ENCODE results near the gene BAZ2B.

DNA sequence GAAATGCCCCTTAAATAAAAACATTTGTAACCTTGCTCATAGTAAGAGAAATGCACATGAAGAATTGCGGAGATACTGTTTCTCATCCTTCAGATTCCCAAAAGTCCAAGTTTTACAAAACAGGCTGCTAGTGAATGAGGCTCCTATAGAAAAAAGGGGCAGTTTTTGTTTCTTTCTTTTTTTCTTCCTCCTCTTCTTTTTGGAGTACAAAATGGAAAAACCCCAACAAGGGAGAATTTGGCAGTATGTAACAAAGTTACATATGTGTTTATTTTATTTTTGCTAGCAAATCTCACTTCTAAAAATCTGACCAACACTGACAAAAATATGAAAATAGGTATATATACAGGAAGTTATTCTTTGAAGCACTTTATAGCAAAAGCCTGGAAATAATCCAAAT, 7.1 kb upstream of the BAZ2B start:
- TF ChIP-seq, protein P1, sequence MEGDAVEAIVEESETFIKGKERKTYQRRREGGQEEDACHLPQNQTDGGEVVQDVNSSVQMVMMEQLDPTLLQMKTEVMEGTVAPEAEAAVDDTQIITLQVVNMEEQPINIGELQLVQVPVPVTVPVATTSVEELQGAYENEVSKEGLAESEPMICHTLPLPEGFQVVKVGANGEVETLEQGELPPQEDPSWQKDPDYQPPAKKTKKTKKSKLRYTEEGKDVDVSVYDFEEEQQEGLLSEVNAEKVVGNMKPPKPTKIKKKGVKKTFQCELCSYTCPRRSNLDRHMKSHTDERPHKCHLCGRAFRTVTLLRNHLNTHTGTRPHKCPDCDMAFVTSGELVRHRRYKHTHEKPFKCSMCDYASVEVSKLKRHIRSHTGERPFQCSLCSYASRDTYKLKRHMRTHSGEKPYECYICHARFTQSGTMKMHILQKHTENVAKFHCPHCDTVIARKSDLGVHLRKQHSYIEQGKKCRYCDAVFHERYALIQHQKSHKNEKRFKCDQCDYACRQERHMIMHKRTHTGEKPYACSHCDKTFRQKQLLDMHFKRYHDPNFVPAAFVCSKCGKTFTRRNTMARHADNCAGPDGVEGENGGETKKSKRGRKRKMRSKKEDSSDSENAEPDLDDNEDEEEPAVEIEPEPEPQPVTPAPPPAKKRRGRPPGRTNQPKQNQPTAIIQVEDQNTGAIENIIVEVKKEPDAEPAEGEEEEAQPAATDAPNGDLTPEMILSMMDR (IDR thresholded peaks at IDR 0.05), result no peak
- TF ChIP-seq EZH2 (IDR thresholded peaks at IDR 0.05), result no peak
